NCI-H446 (cell line): ENCODE results near the gene FOXF2.
"Not testable (repeated sequence)": the region's sequence is repeated elsewhere in the genome, so short reads cannot be mapped to it uniquely, and the experiment has no call there.

ENCODE experiments used
- DNase-seq, 2 experiments: peaks; one replicate each; lab custom pipeline; 2025; lab: John Stamatoyannopoulos, UW

FOXF2 gene

DNA sequence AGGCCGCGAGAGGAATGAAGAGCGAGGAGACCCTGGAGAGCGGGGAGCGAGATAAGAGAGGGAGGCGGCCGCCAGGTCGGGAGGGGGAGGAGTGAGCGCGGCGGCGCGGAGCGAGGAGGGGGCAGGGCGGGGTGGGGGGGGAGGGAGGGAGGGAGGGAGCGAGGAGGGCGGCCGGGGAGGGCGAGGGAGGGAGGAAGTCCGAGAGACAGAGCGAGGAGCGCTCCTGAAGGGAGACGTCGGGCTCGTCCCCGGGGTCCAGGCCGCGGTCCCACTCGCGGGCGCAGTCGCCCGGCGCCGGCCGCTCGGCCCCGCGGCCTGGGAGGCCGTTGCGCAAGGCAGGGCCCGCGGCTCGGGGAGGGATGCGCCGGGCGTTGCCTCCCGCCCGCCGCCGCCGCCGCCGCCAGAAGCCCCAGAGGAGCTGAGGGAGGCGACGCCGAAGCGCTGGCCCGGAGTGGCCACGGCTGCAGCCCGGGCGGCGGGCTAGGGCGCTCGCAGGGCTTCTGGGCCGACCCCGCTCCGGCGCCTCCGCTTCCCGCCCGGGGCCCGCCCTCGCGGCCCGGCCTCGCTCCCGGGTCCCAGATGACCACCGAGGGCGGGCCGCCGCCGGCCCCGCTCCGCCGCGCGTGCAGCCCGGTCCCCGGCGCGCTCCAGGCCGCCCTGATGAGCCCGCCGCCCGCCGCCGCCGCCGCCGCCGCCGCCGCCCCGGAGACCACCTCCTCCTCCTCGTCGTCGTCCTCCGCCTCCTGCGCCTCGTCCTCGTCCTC, at the start of gene FOXF2:
Gene FOXF2 (plus strand): TSS at position 208 of the 764 bp plus-strand sequence. CDS start 372 bp downstream, at position 580.
- DNase-seq: no peak

- DNase-seq: no peak
These were observed 43.3 kb upstream of the FOXF2 start for GRCh38 chr6:1346101-1346500.

- DNase-seq: no peak
These were observed 42.8 kb upstream of the FOXF2 start for GRCh38 chr6:1346558-1347091.

DNA sequence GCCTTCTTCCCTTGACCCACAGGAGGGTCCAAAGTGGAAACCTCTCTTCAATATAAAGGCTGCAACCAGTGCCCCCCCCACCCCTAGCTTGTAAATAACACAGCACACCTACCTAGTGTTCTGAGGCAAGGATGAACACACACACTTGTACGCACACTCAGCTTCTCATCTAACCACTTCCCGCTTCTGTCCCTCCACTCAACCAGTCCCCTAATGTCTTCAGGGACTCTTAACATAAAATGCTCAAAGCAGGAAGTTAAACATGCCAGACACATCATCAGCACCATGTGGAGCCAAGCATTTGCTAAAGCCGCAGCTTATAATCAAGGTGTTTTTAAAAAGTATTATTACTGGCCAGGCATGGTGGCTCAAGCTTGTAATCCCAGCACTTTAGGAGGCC, 42.2 kb upstream of the FOXF2 start:
- no peak for DNase-seq

DNA sequence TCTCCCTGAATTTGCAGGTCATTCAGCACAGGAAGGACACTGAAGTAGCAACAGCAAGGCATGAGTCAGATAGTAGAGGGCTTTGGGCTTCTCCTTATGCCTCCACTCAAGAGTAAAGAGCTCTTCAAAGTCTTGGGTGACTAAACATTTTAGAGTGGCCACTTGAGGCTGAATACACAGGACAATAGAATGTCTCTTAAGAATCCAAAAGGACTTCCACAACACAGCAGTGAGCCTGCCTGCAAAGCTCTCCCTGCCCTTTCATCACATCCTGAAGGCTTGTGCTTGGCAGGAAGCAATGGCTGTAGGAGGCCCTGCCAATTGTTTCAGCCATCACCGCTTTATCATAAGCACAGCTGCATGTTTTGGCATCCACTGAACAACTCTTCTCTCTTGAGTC, 40.7 kb upstream of the FOXF2 start:
- no peak for DNase-seq

DNA sequence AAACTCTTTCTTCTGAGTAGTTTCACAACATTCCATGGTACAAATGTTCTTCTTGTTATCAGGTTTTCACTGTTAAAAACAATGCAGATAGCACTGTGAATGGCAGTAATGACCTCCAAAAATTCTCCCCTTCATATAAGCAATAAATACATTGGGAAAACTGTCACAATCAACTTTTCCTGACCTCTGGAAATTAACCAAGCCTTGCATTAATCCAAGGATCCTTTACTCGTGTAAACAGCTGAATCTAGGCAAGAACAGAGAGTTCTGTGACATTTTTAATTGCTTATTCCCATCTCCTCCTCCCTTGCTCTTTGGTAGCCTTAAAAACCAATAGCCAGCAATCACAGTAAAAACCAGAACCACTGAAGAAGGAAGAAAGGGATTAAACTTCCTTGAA, 39.7 kb upstream of the FOXF2 start:
- no peak for DNase-seq

GRCh38 chr6:1351381-1352008, 37.9 kb upstream of the FOXF2 start:
- DNase-seq: no peak

GRCh38 chr6:1355068-1355467, 34.3 kb upstream of the FOXF2 start:
- DNase-seq: not testable (repeated sequence)

GRCh38 chr6:1361717-1362116, 27.7 kb upstream of the FOXF2 start:
- not testable (repeated sequence) for DNase-seq

- no peak for DNase-seq
These were observed 26.7 kb upstream of the FOXF2 start for GRCh38 chr6:1362643-1363042.

DNA sequence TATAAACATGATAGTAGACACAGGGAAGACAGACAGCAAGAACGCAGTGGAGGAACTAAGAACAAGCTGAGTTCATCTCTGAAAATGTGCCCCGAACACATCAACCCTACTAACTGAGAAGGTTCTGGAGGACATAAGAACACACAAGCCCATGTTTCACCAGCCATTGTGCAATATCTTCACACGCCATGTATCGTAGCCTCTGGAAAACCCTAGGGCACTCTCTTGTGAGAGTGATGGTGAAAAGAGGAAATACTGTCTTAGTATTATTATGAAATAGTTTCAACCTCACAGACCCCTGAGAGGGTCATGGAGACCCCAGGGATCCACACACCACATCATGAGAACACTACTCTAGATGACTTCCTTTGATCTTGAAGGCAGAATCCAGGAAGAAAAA, 26.1 kb upstream of the FOXF2 start:
- no peak for DNase-seq

DNA sequence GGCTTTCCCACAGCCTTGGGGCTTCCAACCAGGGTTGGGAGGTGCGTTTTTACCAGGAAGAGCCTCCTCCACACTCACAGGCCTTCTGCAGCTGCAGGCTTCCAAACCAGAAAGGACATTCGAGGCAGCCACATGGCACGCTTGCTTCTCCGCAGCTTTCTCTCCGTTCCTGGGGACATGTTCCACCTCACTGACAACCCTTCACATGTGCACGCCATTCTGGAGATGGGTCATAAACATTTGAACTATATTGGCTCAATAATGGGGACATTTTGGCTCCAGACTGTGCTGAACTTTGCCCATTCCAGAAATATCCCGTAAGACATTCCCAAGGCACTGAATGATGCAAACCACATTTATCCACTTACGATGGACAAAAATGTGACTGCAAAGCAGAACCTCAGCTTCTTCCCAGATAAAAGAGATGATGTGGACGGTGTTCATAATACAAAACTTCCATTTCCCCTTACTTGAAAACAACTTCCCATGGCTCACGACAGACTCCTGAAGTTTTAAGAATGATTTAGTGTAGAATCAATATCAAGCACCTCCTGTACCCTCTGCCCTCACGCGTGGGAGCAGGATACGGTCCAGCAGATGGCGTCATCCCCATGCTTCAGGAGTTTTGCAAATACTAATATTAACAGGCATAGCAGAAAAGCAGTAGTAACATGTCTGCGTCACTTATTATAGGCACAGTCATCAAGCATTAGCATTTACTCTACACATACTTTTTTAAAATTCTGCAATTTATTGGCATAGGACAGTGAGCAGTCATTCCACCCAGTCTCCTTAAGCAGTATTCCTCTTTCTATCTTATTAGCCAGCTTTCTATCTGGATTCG, 25.4 kb upstream of the FOXF2 start:
- no peak for DNase-seq

GRCh38 chr6:1364791-1365190, 24.6 kb upstream of the FOXF2 start:
- no peak for DNase-seq

GRCh38 chr6:1365686-1366085, 23.7 kb upstream of the FOXF2 start:
- DNase-seq: no peak

- DNase-seq: no peak
These were observed 21.6 kb upstream of the FOXF2 start for GRCh38 chr6:1367771-1368170.

- DNase-seq: no peak
These were observed 20.4 kb upstream of the FOXF2 start for GRCh38 chr6:1368940-1369339.

- not testable (repeated sequence) for DNase-seq
These were observed 19.7 kb upstream of the FOXF2 start for GRCh38 chr6:1369695-1370094.

- no peak for DNase-seq
These were observed 17.4 kb upstream of the FOXF2 start for GRCh38 chr6:1371933-1372332.

GRCh38 chr6:1372690-1373089, 16.7 kb upstream of the FOXF2 start:
- no peak for DNase-seq

DNA sequence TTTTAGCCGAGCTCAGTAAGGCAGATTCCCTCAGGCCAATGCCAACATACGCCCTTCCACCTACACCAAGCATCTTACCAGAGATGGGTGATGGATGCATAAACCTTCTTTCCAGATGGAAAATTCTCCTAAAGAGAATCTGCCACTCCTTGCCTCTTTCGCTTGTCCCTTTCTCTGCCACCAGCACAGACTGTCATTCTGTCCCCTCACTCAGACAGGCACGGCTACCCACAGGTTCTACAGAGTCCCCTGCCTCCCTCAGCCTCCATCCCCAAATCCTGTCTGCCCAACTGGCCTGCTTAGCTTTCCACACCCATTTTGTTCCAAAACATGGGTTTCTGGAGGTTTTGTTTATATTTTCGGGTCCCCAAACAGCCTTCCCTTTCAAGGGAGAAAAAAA, 12.7 kb upstream of the FOXF2 start:
- no peak for DNase-seq

- no peak for DNase-seq
These were observed 11.8 kb upstream of the FOXF2 start for GRCh38 chr6:1377526-1377925.
